ENCODE data around the gene RBPMS2. TPM values are rescaled to one million over a fixed set of nuclear protein-coding genes. Genes with fewer than 3 reads are reported as not detected.

RBPMS2 gene
- polyA plus RNA-seq, 1 donor (not counting 4 experiments of a cell fraction or from before 2014, with no cell fraction given) = not detected

- no peaks in the 10 kb centered on the region for H3K9me1 ChIP-seq (ENCODE audit: control insufficient read depth, extremely low read depth, insufficient read depth, low read length)
- DNase-seq (ENCODE audit: low read depth, low spot score) = no peak
- no peak overlapping the region for H3K4me3 ChIP-seq (ENCODE audit: control insufficient read depth in 2 of 3, extremely low read depth in 1 of 3, insufficient read depth in 2 of 3, low read depth in 1 of 3, low read length in 3 of 3)
- no peak overlapping the region for H2AFZ ChIP-seq (ENCODE audit: control insufficient read depth, low read length)
- H3K4me1 ChIP-seq (ENCODE audit: control insufficient read depth, extremely low read depth, insufficient read depth, low read length) = no peaks in the 10 kb centered on the region
- H3K4me2 ChIP-seq (ENCODE audit: control insufficient read depth, extremely low read depth, insufficient read depth, low read depth, low read length) = no peak overlapping the region
- peaks cover 32 to 38% of the 10 kb centered on the region in 2 experiments for H3K36me3 ChIP-seq (ENCODE audit: control insufficient read depth in 2 of 2, extremely low read depth in 1 of 2, insufficient read depth in 2 of 2, low read length in 2 of 2)
- no peaks in the 10 kb centered on the region for H3K9me3 ChIP-seq (ENCODE audit: control insufficient read depth, low read depth, low read length)
- no peak overlapping the region for H3K27ac ChIP-seq (ENCODE audit: control insufficient read depth, insufficient read depth, low read length)
- FAIRE-seq = no peak
- no peaks in the 10 kb centered on the region for H4K20me1 ChIP-seq (ENCODE audit: control insufficient read depth, extremely low read depth, insufficient read depth, low read length)
- peaks cover 9% of the 10 kb centered on the region for H3K79me2 ChIP-seq (ENCODE audit: control insufficient read depth, insufficient read depth, low read length)
- dilution Hi-C loops (cut with MboI; ENCODE audit: extremely low pct_ligation_motif_present, low sequenced_read_pairs) = no loop called here
- no peak overlapping the region for H3K9ac ChIP-seq (ENCODE audit: control insufficient read depth, extremely low read depth, insufficient read depth, low read length)
- H3K27me3 ChIP-seq (ENCODE audit: control insufficient read depth, extremely low read depth, insufficient read depth, low read length) = no peaks in the 10 kb centered on the region
- TF ChIP-seq CTCF (optimal IDR thresholded peaks at IDR 0.05 in 1 of 3, IDR thresholded peaks at IDR 0.05 in 1 of 3, conservative IDR thresholded peaks at IDR 0.05 in 1 of 3; ENCODE audit: extremely low read depth in 1 of 3, insufficient read depth in 2 of 3, low read length in 3 of 3) = no peak
- no peak for TF ChIP-seq EZH2 (IDR thresholded peaks at IDR 0.05; ENCODE audit: low read length)
Observed at GRCh38 chr15:64691896-64692565, 83.4 kb downstream of the RBPMS2 start.

- FAIRE-seq (no peak), DNase-seq (ENCODE audit: low read depth, low spot score) (no peak)
- Histone ChIP-seq H3K9me3 (ENCODE audit: control insufficient read depth, low read depth, low read length) (no peaks in the 10 kb centered on the region), H3K27ac (ENCODE audit: control insufficient read depth, insufficient read depth, low read length) (no peak overlapping the region), H3K4me1 (ENCODE audit: control insufficient read depth, extremely low read depth, insufficient read depth, low read length) (no peaks in the 10 kb centered on the region), H3K79me2 (ENCODE audit: control insufficient read depth, insufficient read depth, low read length) (peaks cover 7% of the 10 kb centered on the region), H4K20me1 (ENCODE audit: control insufficient read depth, extremely low read depth, insufficient read depth, low read length) (no peaks in the 10 kb centered on the region), H3K4me2 (ENCODE audit: control insufficient read depth, extremely low read depth, insufficient read depth, low read depth, low read length) (no peak overlapping the region), H2AFZ (ENCODE audit: control insufficient read depth, low read length) (no peak overlapping the region), H3K9me1 (ENCODE audit: control insufficient read depth, extremely low read depth, insufficient read depth, low read length) (no peaks in the 10 kb centered on the region), H3K4me3 (ENCODE audit: control insufficient read depth in 2 of 3, extremely low read depth in 1 of 3, insufficient read depth in 2 of 3, low read depth in 1 of 3, low read length in 3 of 3) (no peak overlapping the region), H3K36me3 (ENCODE audit: control insufficient read depth in 2 of 2, extremely low read depth in 1 of 2, insufficient read depth in 2 of 2, low read length in 2 of 2) (peaks cover 34 to 38% of the 10 kb centered on the region in 2 experiments), H3K9ac (ENCODE audit: control insufficient read depth, extremely low read depth, insufficient read depth, low read length) (no peak overlapping the region), H3K27me3 (ENCODE audit: control insufficient read depth, extremely low read depth, insufficient read depth, low read length) (no peaks in the 10 kb centered on the region)
- no peak for TF ChIP-seq EZH2 (IDR thresholded peaks at IDR 0.05; ENCODE audit: low read length)
- peak in 2 of 3 experiments; percentile 12 to 19 for TF ChIP-seq CTCF (optimal IDR thresholded peaks at IDR 0.05 in 1 of 3, IDR thresholded peaks at IDR 0.05 in 1 of 3, conservative IDR thresholded peaks at IDR 0.05 in 1 of 3; ENCODE audit: extremely low read depth in 1 of 3, insufficient read depth in 2 of 3, low read length in 3 of 3)
- dilution Hi-C loops (cut with MboI; ENCODE audit: extremely low pct_ligation_motif_present, low sequenced_read_pairs) = no loop called here
Observed at GRCh38 chr15:64690578-64691296, 84.7 kb downstream of the RBPMS2 start.

Measured in keratinocyte (primary cell).